Stomach smooth muscle (tissue), 2 donors: ENCODE results near the gene HFM1.

ENCODE experiments used
- H3K27ac ChIP-seq: one replicate; pipeline ENCODE4 v1.7.0; 2013; ENCODE audit warnings: mild to moderate bottlenecking, low read length, inconsistent platforms
- H3K27me3 ChIP-seq, 2 donors: one replicate each; pipeline ENCODE4 v1.7.0; 2013; ENCODE audit warnings: low read length in 2 of 2; ENCODE audit not compliant: insufficient read depth in 2 of 2, control insufficient read depth in 1 of 2
- H3K36me3 ChIP-seq, 2 donors: one replicate each; pipeline ENCODE4 v1.7.0; 2013; ENCODE audit warnings: low read length in 2 of 2; ENCODE audit not compliant: control insufficient read depth in 2 of 2, insufficient read depth in 2 of 2
- H3K4me1 ChIP-seq: one replicate; pipeline ENCODE4 v1.7.0; 2013; ENCODE audit warnings: low read length; ENCODE audit not compliant: control insufficient read depth, insufficient read depth
- H3K4me3 ChIP-seq, 2 donors: one replicate each; pipeline ENCODE4 v1.7.0; 2013; ENCODE audit warnings: low read length in 2 of 2
- H3K9ac ChIP-seq, 2 donors: one replicate each; pipeline ENCODE4 v1.7.0; 2013; ENCODE audit warnings: low read length in 2 of 2, mild to moderate bottlenecking in 1 of 2
- H3K9me3 ChIP-seq, 2 donors: one replicate each; pipeline ENCODE4 v1.7.0; 2013; ENCODE audit warnings: low read length in 2 of 2; ENCODE audit not compliant: control insufficient read depth in 2 of 2
- donor health status: healthy.
- donor health status: Pancreatic carcinoma.

The HFM1 gene

DNA sequence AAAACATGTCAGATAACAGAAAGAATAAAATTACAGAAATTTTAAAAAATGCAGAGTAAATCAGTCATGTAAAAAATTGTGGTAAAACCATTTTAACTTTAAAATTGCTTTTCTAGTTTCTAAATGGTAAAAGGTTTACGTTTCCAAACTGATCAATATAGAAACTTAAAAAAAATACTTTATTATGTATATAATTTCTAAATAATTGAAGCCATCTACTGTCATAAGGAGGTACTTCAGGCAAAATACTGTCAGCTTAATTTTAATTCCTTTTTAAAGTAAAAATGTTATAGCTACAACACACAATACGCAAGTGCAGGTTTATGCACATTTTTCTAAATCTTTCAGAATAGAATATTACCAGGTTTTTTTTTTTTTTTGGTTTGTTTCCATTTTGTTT, 159.9 kb downstream of the HFM1 start:
- no peak overlapping the region for H3K9ac ChIP-seq
- H3K27ac ChIP-seq: no peak overlapping the region
- H3K36me3 ChIP-seq: no peaks in the 10 kb centered on the region
- H3K9me3 ChIP-seq: no peaks in the 10 kb centered on the region
- H3K27me3 ChIP-seq: no peaks in the 10 kb centered on the region
- no peaks in the 10 kb centered on the region for H3K4me1 ChIP-seq
- no peak overlapping the region for H3K4me3 ChIP-seq

DNA sequence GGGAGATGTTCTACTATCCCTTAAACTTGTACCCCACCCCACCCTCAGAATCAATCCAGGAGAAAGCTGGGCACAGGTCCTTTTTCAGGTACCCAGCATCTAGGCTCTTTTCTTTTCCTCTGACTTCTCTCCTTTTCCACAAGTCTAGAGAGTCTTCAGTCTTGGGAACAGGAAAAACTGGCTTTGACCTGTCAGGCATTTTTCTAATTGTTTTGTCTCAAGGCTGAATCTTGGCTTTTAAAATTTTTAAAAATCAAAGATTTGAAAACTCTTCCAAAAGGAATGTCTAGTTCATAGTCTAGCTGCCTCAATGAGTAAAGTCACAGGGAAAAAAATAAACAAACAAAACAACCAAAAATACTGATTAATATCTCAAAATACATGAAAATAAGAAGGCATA, 161.5 kb downstream of the HFM1 start:
- Histone ChIP-seq H3K9ac (no peak overlapping the region), H3K4me3 (no peak overlapping the region), H3K27ac (no peak overlapping the region), H3K36me3 (no peaks in the 10 kb centered on the region), H3K27me3 (no peaks in the 10 kb centered on the region), H3K4me1 (no peaks in the 10 kb centered on the region), H3K9me3 (no peaks in the 10 kb centered on the region)

DNA sequence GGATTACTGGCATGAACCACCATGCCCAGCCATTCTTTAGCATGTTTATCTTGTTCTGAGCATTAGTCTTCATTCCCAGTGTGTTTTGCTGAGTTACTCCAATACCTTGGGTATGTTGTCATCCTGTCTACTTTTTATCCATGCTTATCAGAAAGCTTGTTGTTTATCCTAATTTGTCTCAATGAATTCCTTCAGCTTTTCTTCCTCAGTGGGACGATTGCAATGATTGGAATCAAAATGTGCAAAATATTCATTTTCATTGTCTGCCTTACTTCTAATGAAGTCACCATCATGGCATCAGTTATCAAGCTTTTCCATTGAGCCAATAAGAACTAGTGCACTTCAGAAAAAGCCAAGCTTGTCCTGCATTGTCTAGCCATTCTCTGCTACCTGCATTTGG, 170.5 kb downstream of the HFM1 start:
- Histone ChIP-seq H3K27me3 (no peaks in the 10 kb centered on the region), H3K4me3 (no peak overlapping the region), H3K9me3 (no peaks in the 10 kb centered on the region), H3K36me3 (no peaks in the 10 kb centered on the region), H3K4me1 (no peaks in the 10 kb centered on the region), H3K9ac (no peak overlapping the region), H3K27ac (no peak overlapping the region)

DNA sequence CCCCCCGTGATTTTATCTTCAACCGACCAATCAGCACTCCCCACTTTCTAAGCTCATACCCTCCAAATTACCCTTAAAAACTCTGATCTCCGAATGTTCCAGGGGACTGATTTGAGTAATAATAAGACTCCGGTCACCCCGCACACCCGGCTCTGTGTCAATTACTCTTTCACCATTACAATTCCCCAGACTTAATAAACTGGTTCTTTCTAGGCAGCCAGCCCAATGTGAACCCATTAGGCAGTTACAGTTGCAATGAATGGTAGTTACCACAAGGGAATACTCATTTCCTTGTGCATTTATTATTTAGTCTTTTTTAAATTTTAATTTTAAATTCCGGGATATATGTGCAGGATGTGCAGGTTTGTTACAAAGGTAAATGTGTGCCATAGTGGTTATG, 177.9 kb downstream of the HFM1 start:
- no peaks in the 10 kb centered on the region for H3K27me3 ChIP-seq
- no peaks in the 10 kb centered on the region for H3K36me3 ChIP-seq
- H3K4me1 ChIP-seq: no peaks in the 10 kb centered on the region
- no peaks in the 10 kb centered on the region for H3K9me3 ChIP-seq
- H3K4me3 ChIP-seq: no peak overlapping the region
- H3K9ac ChIP-seq: no peak overlapping the region
- H3K27ac ChIP-seq: no peak overlapping the region

DNA sequence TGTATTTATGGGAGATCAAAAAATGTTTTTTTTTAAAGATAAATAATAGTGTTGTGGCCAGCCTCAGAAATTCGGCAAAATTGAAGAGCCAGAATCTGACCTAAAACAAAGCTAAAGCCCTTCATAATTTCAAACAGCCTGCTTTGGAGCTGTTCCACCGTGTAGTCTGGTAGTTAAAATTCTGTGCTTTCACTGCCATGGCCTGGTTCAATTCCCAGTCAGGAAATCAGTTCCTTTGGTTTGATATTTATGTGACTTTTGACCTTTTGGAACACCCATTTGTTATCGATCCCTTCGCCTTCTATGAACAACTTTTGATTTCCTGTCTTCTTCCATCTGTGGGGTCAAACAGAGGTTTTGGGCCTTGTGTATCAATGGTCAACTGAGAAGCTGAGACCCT, 179.8 kb downstream of the HFM1 start:
- Histone ChIP-seq H3K27ac (no peak overlapping the region), H3K4me1 (no peaks in the 10 kb centered on the region), H3K9me3 (no peaks in the 10 kb centered on the region), H3K9ac (no peak overlapping the region), H3K27me3 (no peaks in the 10 kb centered on the region), H3K4me3 (no peak overlapping the region), H3K36me3 (no peaks in the 10 kb centered on the region)

DNA sequence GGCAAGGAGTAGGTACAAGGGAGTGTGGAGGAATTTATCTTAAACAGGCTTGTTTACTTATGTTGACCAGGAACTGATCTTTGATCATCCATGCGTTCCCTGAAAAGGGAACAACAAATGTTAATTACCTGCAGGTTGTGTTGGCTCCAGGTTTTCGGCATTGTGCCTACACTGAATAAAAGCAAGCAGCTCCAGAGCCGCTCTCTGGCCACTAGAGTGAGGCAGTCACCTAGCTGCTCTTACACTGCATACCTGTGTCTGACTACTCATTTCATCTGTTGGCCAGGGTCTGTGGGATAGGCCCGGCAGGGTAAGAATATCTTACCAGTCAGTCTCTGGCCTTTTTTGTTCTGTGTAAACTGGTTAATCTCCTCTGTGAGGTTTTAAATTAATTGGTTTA, 183.6 kb downstream of the HFM1 start:
- Histone ChIP-seq H3K9me3 (no peaks in the 10 kb centered on the region), H3K4me1 (no peaks in the 10 kb centered on the region), H3K9ac (no peak overlapping the region), H3K27me3 (no peaks in the 10 kb centered on the region), H3K36me3 (no peaks in the 10 kb centered on the region), H3K4me3 (no peak overlapping the region), H3K27ac (no peak overlapping the region)

DNA sequence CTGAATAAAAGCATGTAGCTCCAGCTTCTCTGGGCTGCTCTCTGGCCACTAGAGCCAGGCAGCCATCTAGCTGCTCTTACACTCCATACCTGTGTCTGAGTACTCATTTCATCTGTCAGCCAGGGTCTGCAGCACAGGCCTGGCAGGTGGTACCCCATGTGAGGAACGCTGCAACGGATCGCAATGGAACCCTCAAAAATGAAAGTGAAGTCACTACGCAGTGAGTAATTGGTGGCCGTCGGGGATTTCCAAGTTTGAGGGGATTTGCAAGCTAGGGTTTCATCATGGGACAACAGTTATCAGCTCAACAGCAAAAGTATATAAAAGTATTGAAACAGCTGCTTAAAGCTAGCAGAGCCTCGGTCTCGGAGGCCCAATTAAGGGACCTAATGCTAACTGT, 186.7 kb downstream of the HFM1 start:
- H3K4me3 ChIP-seq: no peak overlapping the region
- H3K9ac ChIP-seq: no peak overlapping the region
- no peaks in the 10 kb centered on the region for H3K9me3 ChIP-seq
- H3K4me1 ChIP-seq: no peaks in the 10 kb centered on the region
- H3K27ac ChIP-seq: no peak overlapping the region
- no peaks in the 10 kb centered on the region for H3K36me3 ChIP-seq
- no peaks in the 10 kb centered on the region for H3K27me3 ChIP-seq
